Measurements from ENCODE around the gene EDAR.

Gene EDAR

DNA sequence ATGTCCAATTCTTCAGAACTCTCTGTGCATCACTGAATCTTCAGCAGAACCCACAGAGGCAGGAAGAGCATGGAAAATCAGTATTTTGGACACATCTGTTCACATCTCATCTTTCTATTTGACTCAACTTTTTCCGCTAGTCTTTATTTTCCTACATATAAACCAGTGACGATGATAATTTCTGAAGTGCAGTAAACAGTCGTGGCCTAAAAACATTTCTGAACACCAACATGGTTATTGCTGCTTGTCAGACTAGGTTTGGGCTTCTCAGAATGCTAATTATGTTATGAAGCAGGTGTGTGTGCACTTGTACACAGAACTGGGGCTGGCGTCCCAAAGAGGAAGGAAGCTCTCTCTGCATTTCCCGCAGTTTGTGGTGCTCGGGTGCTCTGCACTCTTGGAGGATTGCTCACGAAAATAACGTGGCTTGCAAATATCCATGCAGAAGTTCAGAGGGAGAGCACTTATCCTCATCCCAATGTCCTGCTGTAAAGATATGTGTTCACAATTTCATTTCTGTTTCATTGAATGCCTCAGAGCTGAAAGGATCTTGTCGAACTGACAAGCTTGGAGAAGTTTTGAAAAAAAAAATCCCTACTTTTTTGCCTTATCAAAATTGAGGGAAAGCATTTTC, 50.8 kb downstream of the EDAR start:
- no peak for DNase-seq

DNA sequence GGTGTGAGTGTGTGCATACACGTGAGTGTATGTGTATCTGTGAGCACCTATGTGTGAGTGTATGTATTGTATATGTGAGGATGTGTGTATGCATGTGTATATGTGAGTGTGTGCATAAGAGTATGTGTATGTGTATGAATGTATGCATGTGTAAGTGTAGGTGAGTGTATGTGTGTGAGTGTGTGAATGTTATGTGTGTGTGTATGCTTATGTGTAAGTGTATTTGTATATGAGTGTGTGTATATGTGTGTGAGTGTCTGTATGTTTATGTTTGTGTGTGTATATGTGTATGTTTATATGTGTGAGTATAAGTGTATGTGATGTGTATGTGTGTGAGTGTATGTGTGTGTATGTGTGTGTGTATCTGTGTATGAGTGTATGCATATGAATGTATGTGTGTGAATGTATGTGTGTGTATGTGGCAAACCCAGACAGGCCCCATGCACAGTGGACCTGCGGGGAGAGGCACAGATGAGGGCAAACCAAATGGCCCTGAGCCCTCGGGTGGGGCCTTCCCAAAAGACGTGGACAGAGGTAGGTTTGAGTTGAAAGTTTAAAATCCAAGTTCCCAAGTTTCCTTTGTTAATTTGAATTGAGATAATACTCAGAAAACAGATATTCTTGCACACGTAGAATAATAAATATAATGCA, 51.5 kb downstream of the EDAR start:
- DNase-seq = no peak

DNA sequence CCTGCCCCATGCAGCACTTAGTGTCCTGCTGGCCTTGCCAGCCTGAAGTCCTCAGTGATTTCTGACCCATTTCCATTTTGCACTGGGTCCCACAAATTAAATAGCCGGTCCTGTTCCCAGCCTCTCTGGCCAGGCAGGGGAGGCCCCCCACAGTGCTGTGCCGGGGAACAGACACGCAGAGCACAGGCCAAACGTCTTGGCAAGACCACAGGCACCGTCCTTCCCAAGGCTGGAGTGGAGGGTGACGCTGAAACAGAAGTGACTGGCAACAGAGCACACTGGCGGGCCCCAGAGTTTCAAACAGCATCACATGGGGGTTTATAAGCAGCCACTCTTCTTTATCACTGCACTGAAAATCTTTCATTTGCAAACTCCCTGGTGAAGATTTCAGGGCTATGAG, 52.2 kb downstream of the EDAR start:
- no peak for DNase-seq

DNA sequence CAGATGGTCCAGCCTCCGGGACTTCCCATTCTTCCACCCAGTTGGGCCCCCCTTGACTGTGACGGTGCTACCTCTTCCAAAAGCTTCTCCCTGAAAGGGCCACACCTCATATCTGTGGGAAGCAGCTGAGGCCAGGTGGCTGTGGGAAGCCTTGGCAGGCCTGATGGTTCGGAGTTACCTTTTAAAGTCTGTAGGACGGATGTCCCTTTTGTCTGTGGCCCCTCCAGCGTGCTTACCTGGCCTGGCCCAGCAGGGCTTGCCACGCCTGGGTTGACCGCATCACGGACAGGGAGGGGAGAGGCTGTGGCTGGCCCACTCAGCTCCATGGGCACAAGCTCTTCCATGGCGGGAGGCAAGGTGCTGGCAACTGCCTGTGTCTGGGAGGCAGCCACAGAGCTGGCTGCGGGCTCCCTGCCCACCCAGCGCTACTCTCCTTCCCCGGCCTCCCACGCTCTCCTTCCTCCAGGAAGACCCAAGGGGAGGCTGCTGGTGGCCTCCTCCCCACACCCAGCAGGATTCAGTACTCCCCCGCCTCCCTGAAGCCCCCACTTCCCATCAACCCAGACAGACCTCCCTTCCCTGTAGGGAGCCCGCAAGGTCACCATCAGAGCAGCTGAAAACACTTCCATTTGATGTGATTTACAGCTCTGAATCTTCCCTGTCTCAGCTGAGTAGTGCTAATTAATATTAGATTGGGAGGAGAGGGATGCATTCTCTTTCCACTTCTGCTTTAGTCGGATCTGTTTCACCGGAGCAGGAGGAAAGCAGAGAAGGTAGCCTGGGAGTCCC, 52.8 kb downstream of the EDAR start:
- DNase-seq = no peak

DNA sequence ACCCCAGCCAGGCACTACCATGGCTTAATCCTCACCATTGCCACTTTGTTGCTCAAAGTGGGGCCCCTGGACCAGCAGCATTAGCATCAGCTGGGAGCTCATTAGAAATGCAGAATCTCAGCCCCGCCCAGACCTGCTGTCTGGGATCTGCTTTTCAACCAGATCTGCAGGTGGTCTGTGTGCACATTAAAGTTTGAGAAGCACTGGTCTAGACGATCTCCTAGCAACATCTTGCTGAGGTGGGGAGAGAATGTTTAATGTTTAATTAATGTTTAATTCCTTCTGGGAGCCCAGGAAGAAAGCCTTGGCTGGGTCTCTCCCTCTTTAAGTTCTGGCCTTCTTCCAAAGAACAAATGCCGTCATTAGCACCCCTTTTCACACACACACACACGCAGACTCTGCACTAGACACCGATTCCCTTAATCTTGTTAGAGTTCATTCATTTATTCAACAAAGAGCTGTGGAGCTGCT, 53.7 kb downstream of the EDAR start:
- DNase-seq = no peak

DNA sequence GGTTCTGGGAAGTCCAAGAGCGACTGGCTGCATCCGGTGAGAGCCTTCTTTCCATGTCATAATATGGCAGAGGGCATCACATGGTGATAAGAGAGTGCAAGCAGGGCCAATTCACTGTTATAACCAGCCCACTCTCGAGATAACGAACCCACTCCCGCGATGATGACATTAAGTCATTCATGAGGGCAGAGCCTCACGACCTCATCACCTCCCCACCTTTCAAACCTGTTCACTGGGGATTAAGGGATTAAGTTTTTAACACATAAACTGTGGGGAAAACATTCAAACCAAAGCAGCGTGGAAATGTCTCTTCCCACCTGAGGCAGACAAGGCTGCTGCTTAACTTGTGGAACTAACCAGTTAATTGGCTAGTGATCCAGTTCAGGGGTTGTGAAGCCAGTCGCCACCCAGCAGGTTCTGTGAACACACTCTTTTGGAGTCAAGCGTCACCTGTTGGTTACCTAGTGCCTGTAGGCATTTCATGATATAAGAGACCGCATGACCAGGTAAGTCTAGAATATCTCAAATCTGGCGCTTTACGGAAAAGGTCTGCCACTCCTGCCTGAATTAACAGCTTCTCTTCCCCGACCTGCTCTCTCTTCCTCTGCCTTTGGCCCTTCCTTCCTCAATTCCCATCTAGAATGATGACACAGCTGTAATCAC, 54.3 kb downstream of the EDAR start:
- no peak for DNase-seq

DNA sequence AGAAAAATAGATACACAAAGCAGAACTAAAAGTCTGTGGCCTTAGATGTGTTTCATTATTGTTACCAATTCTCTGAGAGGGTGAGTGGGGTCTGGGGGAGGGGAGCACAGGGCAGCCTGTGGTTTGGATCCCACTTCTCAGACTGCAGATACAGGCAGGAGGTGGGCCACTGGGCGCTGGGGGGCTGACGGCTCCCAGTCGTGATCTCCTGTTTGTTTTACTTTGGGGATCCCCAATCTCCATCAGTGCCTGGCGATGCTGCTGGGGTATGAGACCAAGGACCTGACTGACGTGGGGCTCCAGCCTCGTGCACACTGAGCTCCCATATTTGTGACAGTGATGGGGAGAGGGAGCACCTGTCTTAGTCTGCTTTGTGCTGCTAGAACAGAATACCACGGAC, 54.9 kb downstream of the EDAR start:
- DNase-seq = no peak

DNA sequence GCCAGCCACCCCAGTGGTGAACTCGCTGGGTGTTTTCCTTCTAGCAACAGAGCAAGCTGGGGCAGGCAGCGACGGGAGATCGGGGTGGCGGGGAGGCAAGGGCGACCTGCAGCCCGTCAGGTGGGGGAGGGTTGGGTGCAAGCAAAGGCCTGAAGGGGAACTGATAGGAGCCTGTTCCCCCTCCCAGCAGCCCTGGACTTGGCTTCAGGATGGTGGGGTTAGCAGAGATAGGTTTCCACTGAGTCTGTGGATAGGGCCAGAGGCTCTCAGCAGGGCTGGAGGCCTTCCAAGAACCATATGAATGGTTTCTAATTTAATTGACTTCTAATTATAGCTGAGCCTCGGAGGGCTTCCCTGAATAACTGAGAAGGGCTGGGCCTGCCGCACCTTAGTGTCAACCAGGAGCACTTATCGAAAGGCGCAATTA, 55.3 kb downstream of the EDAR start:
- no peak for DNase-seq

DNA sequence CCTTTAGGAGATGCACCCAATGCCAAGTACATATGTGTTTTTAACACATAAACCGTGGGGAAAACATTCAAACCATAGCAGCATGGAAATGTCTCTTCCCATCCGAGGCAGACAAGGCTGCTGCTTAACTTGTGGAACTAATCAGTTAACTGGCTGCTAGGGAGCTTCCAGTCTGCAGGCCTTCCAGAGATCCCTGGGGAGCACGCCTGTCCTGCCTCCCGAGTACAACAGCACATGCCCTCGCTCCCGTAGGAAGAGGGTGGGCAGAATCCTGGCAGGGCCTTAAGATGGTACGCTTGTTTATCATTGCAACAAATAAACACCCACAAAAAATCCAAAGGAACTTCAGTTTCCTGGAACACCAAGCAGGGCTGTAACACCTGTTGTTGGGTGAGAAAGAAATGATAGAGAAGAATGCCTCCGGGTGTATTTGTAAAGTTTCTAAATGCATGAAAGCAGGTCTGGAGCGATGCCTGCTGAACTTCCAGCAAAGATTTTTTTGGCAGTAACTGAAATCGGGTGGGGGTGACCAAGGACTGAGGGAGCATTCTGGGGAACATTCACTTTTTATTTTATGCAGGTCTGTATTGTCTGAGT, 56.2 kb downstream of the EDAR start:
- no peak for DNase-seq

DNA sequence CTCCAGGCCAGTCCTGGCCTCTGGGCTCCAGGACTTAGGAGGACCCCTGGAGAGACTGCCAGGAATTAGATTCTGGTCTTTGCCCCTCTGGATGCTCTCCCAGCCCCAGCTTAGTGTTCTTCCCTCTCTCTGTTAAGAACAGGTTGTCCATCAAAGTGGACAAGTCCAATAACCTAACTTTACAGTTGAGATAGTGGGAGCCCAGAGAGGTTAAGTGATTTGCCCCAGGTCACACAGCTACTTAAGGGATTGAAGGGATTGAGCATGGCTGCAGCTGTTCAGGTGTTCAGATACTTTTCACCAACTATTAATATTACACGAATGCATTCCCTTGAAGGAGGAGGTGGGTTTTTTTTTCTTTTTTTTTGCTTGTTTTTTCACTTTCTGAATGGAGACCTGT, 57.6 kb downstream of the EDAR start:
- no peak for DNase-seq

DNA sequence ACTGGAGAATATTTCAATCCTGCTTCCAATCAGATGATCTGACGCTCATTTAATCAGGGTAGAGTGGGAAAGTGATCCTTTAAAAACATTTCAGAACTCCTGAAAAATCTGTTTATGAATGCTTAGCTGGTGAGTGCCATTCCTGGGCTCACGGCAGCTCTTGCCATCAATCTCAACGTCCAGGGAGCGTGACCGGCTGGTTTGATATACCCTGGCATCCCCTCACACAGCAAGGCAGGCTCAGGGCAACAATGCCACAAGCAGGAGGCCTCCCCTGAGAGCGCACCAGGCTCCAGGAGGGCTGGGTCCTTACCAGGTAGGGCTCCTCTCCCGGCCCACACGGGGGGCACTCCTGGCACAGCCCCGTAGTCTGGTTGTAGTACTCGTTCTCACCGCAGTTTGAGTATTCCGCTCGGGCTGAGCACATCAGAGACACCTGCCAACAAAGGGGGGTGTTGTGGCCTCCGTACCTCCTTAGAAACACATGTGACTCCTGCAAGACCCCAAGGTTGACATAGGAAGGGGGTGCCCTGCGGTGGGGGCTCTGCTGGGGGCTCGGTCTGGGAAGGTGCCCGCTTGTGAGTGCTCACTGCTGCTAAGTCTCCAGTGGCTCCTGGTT, 59.1 kb downstream of the EDAR start:
- DNase-seq = no peak

DNA sequence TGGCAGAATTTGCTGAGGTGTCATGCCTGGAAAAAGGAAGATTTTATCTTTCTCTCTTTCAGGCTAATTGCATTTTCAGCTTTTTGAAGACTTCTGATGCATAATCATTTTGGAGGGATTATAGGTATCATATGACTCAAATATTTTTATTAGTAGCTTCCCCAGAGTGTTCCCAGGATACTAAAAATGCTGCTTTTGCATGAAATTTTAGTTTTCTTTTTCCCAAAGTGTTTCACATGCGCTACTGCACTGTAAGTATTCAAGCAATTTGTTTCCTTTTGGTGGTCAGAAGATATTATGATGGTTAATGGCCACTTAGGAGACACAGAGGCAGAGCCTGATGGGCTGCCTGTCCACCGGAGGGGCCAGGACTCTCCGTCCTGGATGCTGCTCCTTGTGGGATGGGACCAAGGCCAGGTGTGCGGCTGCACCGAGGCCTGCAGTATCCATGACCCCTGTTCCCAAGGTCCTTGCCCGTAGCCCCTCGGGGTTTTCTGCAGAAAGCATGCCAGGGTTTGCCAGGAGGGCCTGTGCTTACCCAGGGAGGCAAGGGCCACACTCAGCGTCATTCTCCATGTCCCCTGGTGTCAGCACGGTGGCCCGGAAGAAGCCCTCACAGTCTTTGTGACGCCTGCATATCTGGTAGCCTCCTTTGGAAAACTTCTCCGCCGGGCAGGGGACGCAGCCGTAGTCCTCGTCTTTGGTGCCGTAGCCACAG, 60.2 kb downstream of the EDAR start:
- no peak for DNase-seq

DNA sequence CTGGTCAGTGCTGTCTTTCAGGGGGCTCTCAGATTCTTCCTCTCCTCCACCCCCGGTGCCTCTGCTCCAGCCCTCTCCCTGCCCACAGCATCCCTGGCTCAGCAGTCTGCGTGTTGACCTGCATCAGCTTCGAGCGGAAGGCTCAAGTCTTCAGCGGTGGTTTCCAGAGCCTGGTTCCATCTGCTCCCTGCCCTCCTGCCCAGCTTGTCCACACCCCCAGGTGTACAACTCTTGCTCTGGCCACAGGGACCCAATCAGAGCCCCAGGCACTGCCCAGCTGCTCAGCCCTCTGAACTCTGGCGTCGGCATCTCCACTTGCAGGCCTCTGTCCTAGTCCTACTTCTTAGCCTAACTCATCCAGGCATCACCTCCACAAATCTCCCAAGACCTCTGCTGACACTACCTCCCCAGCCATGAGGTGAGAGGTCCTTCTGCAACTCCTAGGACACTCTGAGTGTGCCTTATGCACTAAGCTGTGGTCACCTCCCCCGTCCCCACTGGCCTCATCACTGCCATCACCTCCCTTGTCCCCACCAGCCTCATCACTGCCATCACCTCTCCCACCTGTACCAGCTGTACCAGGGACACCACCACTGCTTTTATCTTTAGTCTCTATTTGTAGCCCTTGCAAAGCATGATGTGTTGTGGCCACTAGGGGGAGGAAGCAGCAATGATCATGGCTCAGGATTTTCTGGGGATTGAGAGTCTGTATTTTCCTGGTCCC, 60.9 kb downstream of the EDAR start:
- DNase-seq = peak; percentile 56

DNA sequence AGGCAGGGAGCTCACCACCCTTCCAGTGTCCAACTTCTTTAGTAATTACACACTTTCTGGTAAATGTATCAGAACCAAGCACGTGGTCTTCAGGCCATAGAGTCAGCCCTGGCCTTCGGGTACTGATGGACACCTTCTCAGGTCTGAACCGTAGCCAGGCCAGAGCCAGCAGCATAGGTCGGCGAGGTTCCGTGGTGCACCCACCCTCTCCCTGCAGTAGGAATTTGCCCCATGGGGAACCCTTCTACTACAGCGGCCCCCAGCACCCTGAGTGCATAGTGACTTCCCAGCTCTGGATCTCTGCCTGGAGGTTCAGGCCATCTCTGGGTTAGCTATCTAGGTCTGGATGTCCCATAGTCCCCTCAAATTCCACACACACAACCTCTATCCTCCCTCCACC, 61.6 kb downstream of the EDAR start:
- no peak for DNase-seq

DNA sequence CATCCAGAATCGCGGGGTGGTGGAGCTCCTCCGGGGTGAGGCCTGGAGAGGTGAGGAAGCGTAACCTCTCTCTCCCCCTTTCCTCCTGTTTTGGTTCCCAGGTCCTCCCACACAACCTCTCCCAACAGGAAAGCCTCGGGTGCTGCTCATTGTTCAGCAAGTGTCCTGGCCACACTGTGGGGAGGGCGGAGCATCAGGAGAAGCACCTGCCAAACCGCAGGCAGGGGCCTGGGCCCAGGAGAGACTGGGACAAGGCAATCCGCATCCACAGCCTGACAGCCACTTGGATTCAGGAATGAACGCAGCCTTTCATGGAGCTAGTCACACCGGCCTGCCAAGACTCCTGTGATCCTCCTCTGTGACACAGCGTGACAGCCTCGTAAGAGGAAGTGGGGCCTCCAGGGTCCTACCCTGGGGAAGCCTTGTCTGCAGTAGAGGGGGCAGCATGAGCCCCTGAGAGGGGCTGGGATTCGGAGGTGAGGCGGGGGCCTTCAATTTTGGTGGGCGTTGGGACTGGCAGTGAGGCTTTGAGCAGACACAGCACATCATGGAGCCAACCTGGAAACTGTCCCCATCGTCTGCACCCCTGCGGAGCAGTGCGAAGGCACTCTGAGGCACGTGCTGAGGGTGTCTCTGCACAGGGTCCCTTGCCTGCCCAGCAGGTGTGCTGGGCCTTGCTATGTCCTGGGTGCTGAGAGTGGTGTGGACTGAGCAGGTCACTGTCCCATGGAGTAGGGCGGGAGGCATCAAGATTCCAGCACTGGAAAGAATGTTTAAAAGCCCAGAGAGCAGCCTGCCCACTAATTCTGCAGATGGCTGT, 62.2 kb downstream of the EDAR start:
- no peak for DNase-seq

DNA sequence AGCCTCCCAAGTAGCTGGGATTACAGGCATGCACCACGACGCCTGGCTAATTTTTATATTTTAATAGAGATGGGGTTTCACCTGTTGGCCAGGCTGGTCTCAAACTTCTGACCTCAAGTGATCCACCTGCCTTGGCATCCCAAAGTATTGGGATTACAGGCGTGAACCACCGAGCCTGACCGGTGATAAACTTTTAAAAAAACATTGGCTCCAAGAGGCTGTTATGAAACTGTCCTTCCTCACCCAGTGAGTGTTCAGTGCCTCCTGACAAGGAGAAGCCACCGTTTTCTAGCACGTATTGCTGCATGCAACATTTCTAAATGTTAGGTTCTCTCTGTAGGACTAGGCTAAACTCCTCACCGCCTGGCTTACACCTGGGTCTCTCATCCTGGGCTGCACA, 63.3 kb downstream of the EDAR start:
- DNase-seq = no peak

DNA sequence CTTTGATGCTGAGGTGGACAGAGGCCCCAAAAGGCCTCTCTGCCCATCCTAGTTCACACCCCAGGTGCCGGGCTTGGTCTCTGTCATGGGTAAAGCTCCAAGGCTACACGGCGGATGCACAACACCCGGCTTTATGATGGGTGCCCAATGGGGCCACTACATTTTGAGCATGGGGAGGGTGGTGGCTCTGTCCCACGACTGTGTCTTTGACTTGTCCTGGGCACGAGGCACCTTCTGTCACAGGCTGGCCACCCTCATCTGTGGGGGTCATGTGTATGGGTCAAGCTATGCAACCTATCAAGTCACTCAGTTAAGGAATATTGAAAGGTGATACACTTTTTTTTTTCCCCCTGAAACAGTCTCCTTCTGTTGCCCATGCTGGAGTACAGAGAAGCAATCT, 63.7 kb downstream of the EDAR start:
- no peak for DNase-seq

DNA sequence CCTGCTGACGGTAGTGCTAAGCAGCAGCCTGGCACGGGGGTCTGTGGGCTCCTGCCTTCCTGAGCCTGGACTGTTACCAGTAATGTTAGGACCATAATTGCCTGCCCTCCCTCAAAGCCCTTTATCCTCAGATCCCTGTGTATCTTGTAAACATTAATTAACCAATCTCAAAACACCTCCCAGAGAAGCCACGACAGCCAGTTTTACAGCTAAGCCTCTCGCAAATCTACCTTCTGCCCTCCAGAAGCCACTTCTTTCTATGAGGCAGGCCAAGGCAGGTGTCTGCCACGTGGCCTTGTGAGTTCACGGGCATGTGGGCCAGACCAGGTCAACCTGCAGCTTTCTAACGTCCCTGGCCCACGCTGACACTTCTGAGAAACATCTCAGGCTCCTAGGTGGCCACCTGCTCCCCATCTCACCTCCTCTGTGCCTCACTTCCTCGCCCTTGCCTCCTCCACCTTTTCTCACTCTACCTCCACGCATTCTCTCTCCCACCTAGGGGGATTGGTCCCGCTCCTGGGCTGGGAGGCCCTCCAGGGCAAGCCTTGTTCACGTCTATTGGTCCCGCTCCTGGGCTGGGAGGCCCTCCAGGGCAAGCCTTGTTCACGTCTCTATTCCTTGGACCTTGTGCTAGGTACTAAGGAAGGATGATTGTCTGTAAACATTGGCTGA, 64.3 kb downstream of the EDAR start:
- DNase-seq = no peak

Measured in fibroblast of skin of back (primary cell).